Activated T-cell treated with anti-CD3 and anti-CD28 coated beads, Interleukin-2, amount 50 U/mL, for 24 hours (primary cell): ENCODE data around the gene ITCH.
"Not testable (repeated sequence)": the region's sequence is repeated elsewhere in the genome, so short reads cannot be mapped to it uniquely, and the experiment has no call there.

ENCODE experiments used
- DNase-seq: peaks from one replicate; pipeline ENCODE4 v3.0.0-alpha.2; 2020
- H3K27ac Mint-ChIP-seq: 2 replicates; pipeline ENCODE4 v1.8.0; 2020; ENCODE audit warnings: mild to moderate bottlenecking, mixed read lengths
- H3K27me3 Mint-ChIP-seq: 2 replicates; pipeline ENCODE4 v1.8.0; 2020; ENCODE audit warnings: mixed read lengths
- H3K36me3 Mint-ChIP-seq: 2 replicates; pipeline ENCODE4 v1.8.0; 2020; ENCODE audit warnings: low read depth, mixed read lengths
- H3K4me1 Mint-ChIP-seq: 2 replicates; pipeline ENCODE4 v1.8.0; 2020; ENCODE audit warnings: low read depth, mixed read lengths
- H3K4me3 Mint-ChIP-seq: 2 replicates; pipeline ENCODE4 v1.8.0; 2020; ENCODE audit warnings: mild to moderate bottlenecking, moderate library complexity, mixed read lengths
- H3K9me3 Mint-ChIP-seq: 2 replicates; pipeline ENCODE4 v1.8.0; 2020; ENCODE audit warnings: mixed read lengths

ITCH gene

GRCh38 chr20:34382877-34383455 lies 19.9 kb downstream of the ITCH start:
- peak; percentile 12 for DNase-seq
- Mint-ChIP-seq H3K36me3 (peaks cover 37% of the 10 kb centered on the region), H3K4me1 (peaks cover 28% of the 10 kb centered on the region)
- H3K4me3 Mint-ChIP-seq, H3K9me3 Mint-ChIP-seq, H3K27ac Mint-ChIP-seq, H3K27me3 Mint-ChIP-seq: not testable (repeated sequence)

GRCh38 chr20:34385464-34385863 lies 22.4 kb downstream of the ITCH start:
- DNase-seq = no peak
- no peak overlapping the region for H3K4me3 Mint-ChIP-seq
- peaks cover 38% of the 10 kb centered on the region for H3K4me1 Mint-ChIP-seq
- H3K9me3 Mint-ChIP-seq = no peaks in the 10 kb centered on the region
- peaks cover 39% of the 10 kb centered on the region for H3K36me3 Mint-ChIP-seq
- no peaks in the 10 kb centered on the region for H3K27me3 Mint-ChIP-seq
- H3K27ac Mint-ChIP-seq = no peak overlapping the region

GRCh38 chr20:34388000-34388399 lies 24.9 kb downstream of the ITCH start:
- Mint-ChIP-seq H3K27me3 (no peaks in the 10 kb centered on the region), H3K36me3 (peaks cover 39% of the 10 kb centered on the region), H3K4me1 (peaks cover 45% of the 10 kb centered on the region), H3K4me3 (no peak overlapping the region), H3K9me3 (no peaks in the 10 kb centered on the region), H3K27ac (no peak overlapping the region)
- DNase-seq = no peak

- no peak overlapping the region for H3K4me3 Mint-ChIP-seq
Measured at GRCh38 chr20:34388678-34389077, 25.6 kb downstream of the ITCH start.

GRCh38 chr20:34389206-34389953 lies 26.3 kb downstream of the ITCH start:
- no peak for DNase-seq
- Mint-ChIP-seq H3K4me3 (no peak overlapping the region), H3K27me3 (no peaks in the 10 kb centered on the region), H3K4me1 (peaks cover 45% of the 10 kb centered on the region), H3K36me3 (peaks cover 48% of the 10 kb centered on the region), H3K27ac (peak overlapping the region; percentile 39), H3K9me3 (no peaks in the 10 kb centered on the region)

More at GRCh38 chr20:34388678-34389077, 25.6 kb downstream of the ITCH start:
- Mint-ChIP-seq H3K27me3 (no peaks in the 10 kb centered on the region), H3K9me3 (no peaks in the 10 kb centered on the region), H3K4me1 (peaks cover 45% of the 10 kb centered on the region), H3K27ac (peak overlapping the region; percentile 2), H3K36me3 (peaks cover 44% of the 10 kb centered on the region)
- DNase-seq = no peak

GRCh38 chr20:34389954-34390555 lies 27.0 kb downstream of the ITCH start:
- Mint-ChIP-seq H3K9me3 (no peaks in the 10 kb centered on the region), H3K4me1 (peaks cover 46% of the 10 kb centered on the region), H3K36me3 (peaks cover 54% of the 10 kb centered on the region), H3K4me3 (no peak overlapping the region), H3K27me3 (no peaks in the 10 kb centered on the region), H3K27ac (peak overlapping the region; percentile 39)
- no peak for DNase-seq

GRCh38 chr20:34396408-34396807 lies 33.3 kb downstream of the ITCH start:
- H3K4me3 Mint-ChIP-seq = no peak overlapping the region
- no peak for DNase-seq
- H3K27ac Mint-ChIP-seq = no peak overlapping the region
- H3K36me3 Mint-ChIP-seq = peaks cover 68% of the 10 kb centered on the region
- H3K4me1 Mint-ChIP-seq = peaks cover 22% of the 10 kb centered on the region
- no peaks in the 10 kb centered on the region for H3K27me3 Mint-ChIP-seq
- H3K9me3 Mint-ChIP-seq = no peaks in the 10 kb centered on the region

GRCh38 chr20:34397096-34397495 lies 34.0 kb downstream of the ITCH start:
- H3K27me3 Mint-ChIP-seq = no peaks in the 10 kb centered on the region
- H3K27ac Mint-ChIP-seq = peak overlapping the region; percentile 7
- H3K4me3 Mint-ChIP-seq = no peak overlapping the region
- peaks cover 27% of the 10 kb centered on the region for H3K4me1 Mint-ChIP-seq
- no peaks in the 10 kb centered on the region for H3K9me3 Mint-ChIP-seq
- peaks cover 72% of the 10 kb centered on the region for H3K36me3 Mint-ChIP-seq
- DNase-seq = no peak

- H3K27ac Mint-ChIP-seq = peak overlapping the region; percentile 74
- H3K36me3 Mint-ChIP-seq = peaks cover 59% of the 10 kb centered on the region
- H3K27me3 Mint-ChIP-seq, DNase-seq, H3K4me3 Mint-ChIP-seq, H3K9me3 Mint-ChIP-seq: not testable (repeated sequence)
- peaks cover 53% of the 10 kb centered on the region for H3K4me1 Mint-ChIP-seq
Measured at GRCh38 chr20:34400776-34401175, 37.7 kb downstream of the ITCH start.

GRCh38 chr20:34401741-34402455 lies 38.8 kb downstream of the ITCH start:
- H3K27ac Mint-ChIP-seq = peak overlapping the region; percentile 66
- no peaks in the 10 kb centered on the region for H3K27me3 Mint-ChIP-seq
- H3K9me3 Mint-ChIP-seq = no peaks in the 10 kb centered on the region
- H3K4me3 Mint-ChIP-seq = no peak overlapping the region
- H3K4me1 Mint-ChIP-seq = peaks cover 54% of the 10 kb centered on the region
- H3K36me3 Mint-ChIP-seq = peaks cover 53% of the 10 kb centered on the region
- peak; percentile 40 for DNase-seq

GRCh38 chr20:34402461-34402860 lies 39.4 kb downstream of the ITCH start:
- H3K36me3 Mint-ChIP-seq = peaks cover 49% of the 10 kb centered on the region
- peaks cover 53% of the 10 kb centered on the region for H3K4me1 Mint-ChIP-seq
- no peak for DNase-seq
- no peaks in the 10 kb centered on the region for H3K9me3 Mint-ChIP-seq
- no peaks in the 10 kb centered on the region for H3K27me3 Mint-ChIP-seq
- no peak overlapping the region for H3K4me3 Mint-ChIP-seq
- H3K27ac Mint-ChIP-seq = peak overlapping the region; percentile 66

- Mint-ChIP-seq H3K4me1 (peaks cover 55% of the 10 kb centered on the region), H3K9me3 (no peaks in the 10 kb centered on the region), H3K4me3 (no peak overlapping the region), H3K27ac (peak overlapping the region; percentile 26), H3K36me3 (peaks cover 53% of the 10 kb centered on the region), H3K27me3 (no peaks in the 10 kb centered on the region)
- DNase-seq = no peak
Measured at GRCh38 chr20:34403063-34403827, 40.2 kb downstream of the ITCH start.

GRCh38 chr20:34403908-34404307 lies 40.8 kb downstream of the ITCH start:
- H3K4me3 Mint-ChIP-seq = no peak overlapping the region

GRCh38 chr20:34404803-34405202 lies 41.7 kb downstream of the ITCH start:
- H3K27me3 Mint-ChIP-seq = no peaks in the 10 kb centered on the region
- H3K36me3 Mint-ChIP-seq = peaks cover 56% of the 10 kb centered on the region
- no peak overlapping the region for H3K4me3 Mint-ChIP-seq
- DNase-seq = no peak
- H3K27ac Mint-ChIP-seq = peak overlapping the region; percentile 73
- no peaks in the 10 kb centered on the region for H3K9me3 Mint-ChIP-seq
- peaks cover 55% of the 10 kb centered on the region for H3K4me1 Mint-ChIP-seq

More at GRCh38 chr20:34403908-34404307, 40.8 kb downstream of the ITCH start:
- no peak for DNase-seq
- Mint-ChIP-seq H3K27ac (peak overlapping the region; percentile 26), H3K36me3 (peaks cover 56% of the 10 kb centered on the region), H3K27me3 (no peaks in the 10 kb centered on the region), H3K9me3 (no peaks in the 10 kb centered on the region), H3K4me1 (peaks cover 55% of the 10 kb centered on the region)
